GM19025 (cell line): ENCODE data around the gene SETBP1.

Source experiments
- ATAC-seq: cut with Tn5 transposase; IDR thresholded peaks from one replicate; pipeline ENCODE4 v1.9.1; 2021; ENCODE audit warnings: mild to moderate bottlenecking, low read depth, moderate library complexity; ENCODE audit not compliant: unreplicated experiment

The SETBP1 gene

GRCh38 chr18:44917216-44918141 lies 236.8 kb downstream of the SETBP1 start:
- no peak for ATAC-seq

GRCh38 chr18:44918142-44918476 lies 237.4 kb downstream of the SETBP1 start:
- no peak for ATAC-seq

- ATAC-seq: no peak
These were observed 239.8 kb downstream of the SETBP1 start for GRCh38 chr18:44920441-44920840.

GRCh38 chr18:44921974-44922373 lies 241.3 kb downstream of the SETBP1 start:
- no peak for ATAC-seq

GRCh38 chr18:44922968-44923367 lies 242.3 kb downstream of the SETBP1 start:
- no peak for ATAC-seq

GRCh38 chr18:44924785-44925499 lies 244.3 kb downstream of the SETBP1 start:
- no peak for ATAC-seq

- ATAC-seq: no peak
These were observed 246.6 kb downstream of the SETBP1 start for GRCh38 chr18:44927127-44927849.

GRCh38 chr18:44934901-44935300 lies 254.2 kb downstream of the SETBP1 start:
- no peak for ATAC-seq

- ATAC-seq: no peak
These were observed 254.8 kb downstream of the SETBP1 start for GRCh38 chr18:44935455-44935854.

- no peak for ATAC-seq
These were observed 255.8 kb downstream of the SETBP1 start for GRCh38 chr18:44936485-44936884.

- ATAC-seq: no peak
These were observed 257.5 kb downstream of the SETBP1 start for GRCh38 chr18:44937960-44938719.

GRCh38 chr18:44938720-44939665 lies 258.3 kb downstream of the SETBP1 start:
- no peak for ATAC-seq

GRCh38 chr18:44941516-44941915 lies 260.8 kb downstream of the SETBP1 start:
- ATAC-seq: no peak

- no peak for ATAC-seq
These were observed 261.4 kb downstream of the SETBP1 start for GRCh38 chr18:44942073-44942472.

GRCh38 chr18:44943311-44943881 lies 262.7 kb downstream of the SETBP1 start:
- ATAC-seq: no peak

- ATAC-seq: no peak
These were observed 263.8 kb downstream of the SETBP1 start for GRCh38 chr18:44944461-44944860.

- ATAC-seq: no peak
These were observed 265.3 kb downstream of the SETBP1 start for GRCh38 chr18:44945888-44946401.

GRCh38 chr18:44946529-44947113 lies 265.9 kb downstream of the SETBP1 start:
- no peak for ATAC-seq
